SK-N-SH (cell line): ENCODE measurements around the gene ELMO1.

Experiments used
- FOXJ3 ChIP-seq: sonication (generic); formaldehyde crosslinking; IDR thresholded peaks from 2 replicates; pipeline ENCODE4 v1.5.1; 2020; ENCODE audit warnings: mild to moderate bottlenecking, missing genetic modification reagents
- GATA2 ChIP-seq: sonication (generic); formaldehyde crosslinking; IDR thresholded peaks from 2 replicates; pipeline ENCODE4 v1.5.0; 2020; ENCODE audit warnings: mild to moderate bottlenecking, missing genetic modification reagents
- JUND ChIP-seq: IDR thresholded peaks from 2 replicates; pipeline ENCODE4 v1.4.0; 2012
- MEF2A ChIP-seq: IDR thresholded peaks from 2 replicates; pipeline ENCODE4 v1.4.0; 2012; ENCODE audit warnings: low read depth, borderline replicate concordance
- RAD21 ChIP-seq: IDR thresholded peaks from 2 replicates; pipeline ENCODE4 v1.6.1; 2012; ENCODE audit warnings: mild to moderate bottlenecking, low read length
- TF ChIP-seq, protein P1 (sequence below): fragments of 200-600 bp; sonication (generic); IDR thresholded peaks from 2 replicates; pipeline ENCODE4 v1.6.1; 2017; ENCODE audit warnings: antibody characterized with exemption, mild to moderate bottlenecking, moderate library complexity
- TF ChIP-seq, protein P2 (sequence below): IDR thresholded peaks from 2 replicates; pipeline ENCODE4 v1.4.0; 2012; ENCODE audit warnings: low read depth, borderline replicate concordance
- TF ChIP-seq, protein P3 (sequence below): fragments of 150-350 bp; IDR thresholded peaks from 2 replicates; pipeline ENCODE4 v1.6.1; 2017; ENCODE audit warnings: antibody characterized with exemption, low read length, low read depth, borderline replicate concordance

DNA sequence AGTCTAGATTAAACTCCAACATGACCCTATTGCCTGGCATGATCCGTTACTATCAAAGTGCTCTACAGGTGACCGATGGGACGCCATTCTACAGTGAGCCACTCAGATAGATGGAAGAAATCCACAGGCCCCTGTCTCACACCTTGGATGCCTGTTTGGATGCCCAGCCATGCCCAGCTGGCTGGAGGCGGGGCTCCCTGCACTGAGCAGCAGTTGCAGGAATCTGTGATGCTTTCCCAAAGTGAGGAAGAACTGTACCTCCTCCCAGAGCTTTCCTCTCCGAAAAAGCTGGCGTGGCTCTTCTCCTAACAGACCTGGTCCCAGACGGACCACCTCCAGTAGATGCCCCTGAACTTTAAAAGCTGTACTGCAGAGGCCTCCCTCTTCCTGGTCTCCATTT, 253.3 kb downstream of the ELMO1 start:
- no peak for TF ChIP-seq JUND
- no peak for TF ChIP-seq GATA2 (CRISPR knock-in tag)
- no peak for TF ChIP-seq RAD21
- TF ChIP-seq FOXJ3 (CRISPR knock-in tag), result no peak
- TF ChIP-seq, protein P1, sequence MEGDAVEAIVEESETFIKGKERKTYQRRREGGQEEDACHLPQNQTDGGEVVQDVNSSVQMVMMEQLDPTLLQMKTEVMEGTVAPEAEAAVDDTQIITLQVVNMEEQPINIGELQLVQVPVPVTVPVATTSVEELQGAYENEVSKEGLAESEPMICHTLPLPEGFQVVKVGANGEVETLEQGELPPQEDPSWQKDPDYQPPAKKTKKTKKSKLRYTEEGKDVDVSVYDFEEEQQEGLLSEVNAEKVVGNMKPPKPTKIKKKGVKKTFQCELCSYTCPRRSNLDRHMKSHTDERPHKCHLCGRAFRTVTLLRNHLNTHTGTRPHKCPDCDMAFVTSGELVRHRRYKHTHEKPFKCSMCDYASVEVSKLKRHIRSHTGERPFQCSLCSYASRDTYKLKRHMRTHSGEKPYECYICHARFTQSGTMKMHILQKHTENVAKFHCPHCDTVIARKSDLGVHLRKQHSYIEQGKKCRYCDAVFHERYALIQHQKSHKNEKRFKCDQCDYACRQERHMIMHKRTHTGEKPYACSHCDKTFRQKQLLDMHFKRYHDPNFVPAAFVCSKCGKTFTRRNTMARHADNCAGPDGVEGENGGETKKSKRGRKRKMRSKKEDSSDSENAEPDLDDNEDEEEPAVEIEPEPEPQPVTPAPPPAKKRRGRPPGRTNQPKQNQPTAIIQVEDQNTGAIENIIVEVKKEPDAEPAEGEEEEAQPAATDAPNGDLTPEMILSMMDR, result no peak
- TF ChIP-seq, protein P2, sequence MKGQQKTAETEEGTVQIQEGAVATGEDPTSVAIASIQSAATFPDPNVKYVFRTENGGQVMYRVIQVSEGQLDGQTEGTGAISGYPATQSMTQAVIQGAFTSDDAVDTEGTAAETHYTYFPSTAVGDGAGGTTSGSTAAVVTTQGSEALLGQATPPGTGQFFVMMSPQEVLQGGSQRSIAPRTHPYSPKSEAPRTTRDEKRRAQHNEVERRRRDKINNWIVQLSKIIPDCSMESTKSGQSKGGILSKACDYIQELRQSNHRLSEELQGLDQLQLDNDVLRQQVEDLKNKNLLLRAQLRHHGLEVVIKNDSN, result no peak
- TF ChIP-seq MEF2A, result no peak
- TF ChIP-seq, protein P3, sequence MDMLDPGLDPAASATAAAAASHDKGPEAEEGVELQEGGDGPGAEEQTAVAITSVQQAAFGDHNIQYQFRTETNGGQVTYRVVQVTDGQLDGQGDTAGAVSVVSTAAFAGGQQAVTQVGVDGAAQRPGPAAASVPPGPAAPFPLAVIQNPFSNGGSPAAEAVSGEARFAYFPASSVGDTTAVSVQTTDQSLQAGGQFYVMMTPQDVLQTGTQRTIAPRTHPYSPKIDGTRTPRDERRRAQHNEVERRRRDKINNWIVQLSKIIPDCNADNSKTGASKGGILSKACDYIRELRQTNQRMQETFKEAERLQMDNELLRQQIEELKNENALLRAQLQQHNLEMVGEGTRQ, result no peak
